ENCODE measurements around the gene TEX2. TPM values are rescaled to one million over a fixed set of nuclear protein-coding genes. Genes with fewer than 3 reads are reported as not detected.

TEX2 gene
- total and polyA plus RNA-seq, 2 donors (not counting 1 experiment from before 2014, with no cell fraction given), result 4.0 to 7.6 TPM

DNA sequence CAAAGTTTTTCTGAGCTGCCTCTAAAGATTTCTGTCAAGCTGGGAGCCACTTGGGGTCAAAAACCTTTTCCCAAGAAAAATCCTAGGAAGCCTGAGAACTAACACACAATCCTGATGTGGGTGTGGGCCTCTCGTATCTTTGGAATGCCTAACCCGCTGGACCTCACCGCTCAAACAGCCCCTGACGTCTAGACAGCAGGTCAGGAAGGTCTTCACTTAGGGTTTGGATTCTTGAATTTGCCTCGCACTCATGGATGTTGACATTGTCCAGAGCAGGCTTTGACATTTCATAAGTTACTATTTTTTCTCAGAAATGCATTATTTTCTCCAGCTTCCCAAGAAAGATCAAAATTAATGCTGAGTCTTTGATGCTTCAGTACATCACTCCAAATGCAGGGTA is 18.9 kb downstream of the TEX2 start:
- H2AFZ ChIP-seq (ENCODE audit: insufficient read depth, low read depth, low read length, poor library complexity, severe bottlenecking), result no peak overlapping the region
- no peak overlapping the region for H3K27ac ChIP-seq (ENCODE audit: low read length in 2 of 2)
- H3K27ac Mint-ChIP-seq, result no peak overlapping the region
- no peak overlapping the region for H3K9ac ChIP-seq (ENCODE audit: low read length)
- no peak overlapping the region for H3K4me3 Mint-ChIP-seq
- peaks cover 3% of the 10 kb centered on the region for H3K79me2 ChIP-seq (ENCODE audit: control insufficient read depth, insufficient read depth, low read length)
- no peak for ATAC-seq (ENCODE audit: low read depth)
- no peaks in the 10 kb centered on the region for H3K9me3 ChIP-seq (ENCODE audit: control extremely low read depth in 1 of 3, control insufficient read depth in 2 of 3, insufficient read depth in 1 of 3, low read length in 2 of 3)
- DNase-seq, result no peak
- no peaks in the 10 kb centered on the region for H3K9me3 Mint-ChIP-seq (ENCODE audit: insufficient read depth)
- no peaks in the 10 kb centered on the region for H3K36me3 ChIP-seq (replicated peaks in 1 of 2; ENCODE audit: control extremely low read depth in 1 of 2, control insufficient read depth in 1 of 2, extremely low read depth in 1 of 2, insufficient read depth in 2 of 2, low read length in 1 of 2)
- no peaks in the 10 kb centered on the region for H3K27me3 Mint-ChIP-seq
- ChIA-PET POLR2A (no interaction called here), CTCF (no interaction called here)
- TF ChIP-seq, protein P1, sequence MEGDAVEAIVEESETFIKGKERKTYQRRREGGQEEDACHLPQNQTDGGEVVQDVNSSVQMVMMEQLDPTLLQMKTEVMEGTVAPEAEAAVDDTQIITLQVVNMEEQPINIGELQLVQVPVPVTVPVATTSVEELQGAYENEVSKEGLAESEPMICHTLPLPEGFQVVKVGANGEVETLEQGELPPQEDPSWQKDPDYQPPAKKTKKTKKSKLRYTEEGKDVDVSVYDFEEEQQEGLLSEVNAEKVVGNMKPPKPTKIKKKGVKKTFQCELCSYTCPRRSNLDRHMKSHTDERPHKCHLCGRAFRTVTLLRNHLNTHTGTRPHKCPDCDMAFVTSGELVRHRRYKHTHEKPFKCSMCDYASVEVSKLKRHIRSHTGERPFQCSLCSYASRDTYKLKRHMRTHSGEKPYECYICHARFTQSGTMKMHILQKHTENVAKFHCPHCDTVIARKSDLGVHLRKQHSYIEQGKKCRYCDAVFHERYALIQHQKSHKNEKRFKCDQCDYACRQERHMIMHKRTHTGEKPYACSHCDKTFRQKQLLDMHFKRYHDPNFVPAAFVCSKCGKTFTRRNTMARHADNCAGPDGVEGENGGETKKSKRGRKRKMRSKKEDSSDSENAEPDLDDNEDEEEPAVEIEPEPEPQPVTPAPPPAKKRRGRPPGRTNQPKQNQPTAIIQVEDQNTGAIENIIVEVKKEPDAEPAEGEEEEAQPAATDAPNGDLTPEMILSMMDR (IDR thresholded peaks at IDR 0.05), result no peak
- no peak for TF ChIP-seq EZH2 (IDR thresholded peaks at IDR 0.05; ENCODE audit: borderline replicate concordance, insufficient read depth, low read depth, low read length, poor library complexity, severe bottlenecking)
- no peak overlapping the region for H3K4me3 ChIP-seq (ENCODE audit: control extremely low read depth in 1 of 5, extremely low read depth in 1 of 5, insufficient read depth in 1 of 5, low read depth in 2 of 5, low read length in 4 of 5)
- WGBS (ENCODE audit: insufficient coverage), result 100% methylated on average over 4 of the region's 5 CpGs
- H3K4me1 ChIP-seq (ENCODE audit: control insufficient read depth in 2 of 2, insufficient read depth in 2 of 2, low read length in 2 of 2), result no peaks in the 10 kb centered on the region
- H3K27me3 ChIP-seq (replicated peaks in 1 of 4; ENCODE audit: control extremely low read depth in 1 of 4, control insufficient read depth in 3 of 4, insufficient read depth in 4 of 4, low read length in 3 of 4), result no peaks in the 10 kb centered on the region
- intact Hi-C loops (cut with micrococcal nuclease), result no loop called here
- no peaks in the 10 kb centered on the region for H3K4me1 Mint-ChIP-seq
- H4K20me1 ChIP-seq (ENCODE audit: control insufficient read depth, insufficient read depth, low read length, poor library complexity, severe bottlenecking), result no peaks in the 10 kb centered on the region
- no peak overlapping the region for H3K4me2 ChIP-seq (replicated peaks; ENCODE audit: low read depth, low read length, poor library complexity, severe bottlenecking)

DNA sequence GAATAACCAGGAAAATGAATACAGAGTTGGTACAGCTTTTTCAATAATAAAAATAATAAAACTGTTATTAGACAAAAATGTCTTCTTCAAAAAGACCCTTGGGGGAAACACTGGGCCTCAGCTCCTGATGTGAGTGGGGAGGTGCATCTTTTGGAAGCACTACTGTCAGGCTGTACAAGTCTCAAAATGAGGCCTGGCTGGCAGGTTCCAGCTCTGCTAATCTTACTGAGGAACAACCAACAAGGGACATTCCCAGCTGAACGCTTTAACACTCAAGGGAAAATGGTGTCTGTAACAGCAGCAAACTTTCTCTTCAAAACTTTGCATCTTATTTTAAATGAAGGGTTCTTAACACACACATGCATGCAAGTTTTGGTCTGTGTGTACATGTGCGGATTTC is 19.7 kb downstream of the TEX2 start:
- no peak overlapping the region for H2AFZ ChIP-seq (ENCODE audit: insufficient read depth, low read depth, low read length, poor library complexity, severe bottlenecking)
- no peaks in the 10 kb centered on the region for H4K20me1 ChIP-seq (ENCODE audit: control insufficient read depth, insufficient read depth, low read length, poor library complexity, severe bottlenecking)
- H3K4me2 ChIP-seq (replicated peaks; ENCODE audit: low read depth, low read length, poor library complexity, severe bottlenecking), result no peak overlapping the region
- no peak overlapping the region for H3K9ac ChIP-seq (ENCODE audit: low read length)
- peaks cover 3% of the 10 kb centered on the region for H3K79me2 ChIP-seq (ENCODE audit: control insufficient read depth, insufficient read depth, low read length)
- no CpG with 5 or more reads among the region's 2 CpGs for WGBS (ENCODE audit: insufficient coverage)
- no peaks in the 10 kb centered on the region for H3K9me3 ChIP-seq (ENCODE audit: control extremely low read depth in 1 of 3, control insufficient read depth in 2 of 3, insufficient read depth in 1 of 3, low read length in 2 of 3)
- H3K4me1 Mint-ChIP-seq, result peaks cover 1% of the 10 kb centered on the region
- H3K4me3 ChIP-seq (ENCODE audit: control extremely low read depth in 1 of 5, extremely low read depth in 1 of 5, insufficient read depth in 1 of 5, low read depth in 2 of 5, low read length in 4 of 5), result no peak overlapping the region
- no peaks in the 10 kb centered on the region for H3K36me3 ChIP-seq (replicated peaks in 1 of 2; ENCODE audit: control extremely low read depth in 1 of 2, control insufficient read depth in 1 of 2, extremely low read depth in 1 of 2, insufficient read depth in 2 of 2, low read length in 1 of 2)
- no peak for TF ChIP-seq EZH2 (IDR thresholded peaks at IDR 0.05; ENCODE audit: borderline replicate concordance, insufficient read depth, low read depth, low read length, poor library complexity, severe bottlenecking)
- TF ChIP-seq, protein P1 (IDR thresholded peaks at IDR 0.05), result no peak
- CTCF ChIA-PET, result no interaction called here
- H3K27ac Mint-ChIP-seq, result no peak overlapping the region
- no peak overlapping the region for H3K4me3 Mint-ChIP-seq
- no peaks in the 10 kb centered on the region for H3K9me3 Mint-ChIP-seq (ENCODE audit: insufficient read depth)
- POLR2A ChIA-PET, result no interaction called here
- DNase-seq (no peak), ATAC-seq (ENCODE audit: low read depth) (no peak)
- intact Hi-C loops (cut with micrococcal nuclease), result no loop called here
- H3K27me3 Mint-ChIP-seq, result no peaks in the 10 kb centered on the region
- H3K27ac ChIP-seq (ENCODE audit: low read length in 2 of 2), result no peak overlapping the region
- no peaks in the 10 kb centered on the region for H3K4me1 ChIP-seq (ENCODE audit: control insufficient read depth in 2 of 2, insufficient read depth in 2 of 2, low read length in 2 of 2)
- H3K27me3 ChIP-seq (replicated peaks in 1 of 4; ENCODE audit: control extremely low read depth in 1 of 4, control insufficient read depth in 3 of 4, insufficient read depth in 4 of 4, low read length in 3 of 4), result no peaks in the 10 kb centered on the region
